BJ (cell line): ENCODE measurements around the gene DUSP10. TPM values are rescaled to one million over a fixed set of nuclear protein-coding genes. Genes with fewer than 3 reads are reported as not detected.
A peak's percentile ranks its signal among the peaks of the same experiment; 100 is the strongest.

Experiments used
- CTCF ChIA-PET: fragments of 350-600 bp; formaldehyde crosslinking; extraction: SDS; loops from one replicate; lab custom pipeline; 2021; ENCODE audit warnings: antibody characterized with exemption, inconsistent platforms; lab: Yijun Ruan, JAX
- POLR2A ChIA-PET: fragments of 300-600 bp; sonication (Branson Sonifier 250); formaldehyde crosslinking; extraction: SDS; loops from one replicate; lab custom pipeline; 2021; ENCODE audit warnings: antibody characterized with exemption; lab: Charles Lee
- DNase-seq: peaks from one replicate; pipeline ENCODE4 v3.0.0-alpha.2; 2011; ENCODE audit warnings: low read depth
- H3K27me3 ChIP-seq: 2 replicates; pipeline ENCODE4 v1.6.0; 2011; ENCODE audit warnings: low read length; ENCODE audit not compliant: control insufficient read depth, insufficient read depth
- H3K36me3 ChIP-seq: 2 replicates; pipeline ENCODE4 v1.5.1; 2011; ENCODE audit warnings: low read length; ENCODE audit not compliant: control insufficient read depth, insufficient read depth
- H3K4me3 ChIP-seq: 2 replicates; pipeline ENCODE4 v1.5.1; 2011; ENCODE audit warnings: low read depth, mild to moderate bottlenecking, control low read depth, low read length
- CTCF ChIP-seq: IDR thresholded peaks from 2 replicates; pipeline ENCODE4 v1.5.1; 2011; ENCODE audit warnings: low read depth, mild to moderate bottlenecking, control low read depth, inconsistent platforms, low read length, moderate library complexity; ENCODE audit not compliant: insufficient read depth
- polyA plus RNA-seq: library from polyadenylated mRNA; depleted of rRNA; stranded (reverse); fragments of >200 nt; gene quantifications from 2 replicates; pipeline ENCODE4 v1.2.3, GENCODE V29; 2011

DUSP10 gene
- polyA plus RNA-seq, 1 experiment = 16.1 TPM

- TF ChIP-seq CTCF = 0 out of 2 replicates have a peak, but pooled peaks have one; percentile 2
- ChIA-PET POLR2A (no interaction called here), CTCF (interaction anchor here (1.5 to 2.3 kb wide), 2 partner anchors 180 to 246 kb away, joined by 3 to 7 read pairs; no protein-coding TSS in a partner anchor)
- Histone ChIP-seq H3K36me3 (no peaks in the 10 kb centered on the region), H3K27me3 (no peaks in the 10 kb centered on the region), H3K4me3 (no peak overlapping the region)
- no peak for DNase-seq
Measured at GRCh38 chr1:221723018-221723847, 18.7 kb downstream of the DUSP10 start.

GRCh38 chr1:221722254-221723017, 19.5 kb downstream of the DUSP10 start:
- Histone ChIP-seq H3K4me3 (no peak overlapping the region), H3K27me3 (no peaks in the 10 kb centered on the region), H3K36me3 (no peaks in the 10 kb centered on the region)
- CTCF ChIA-PET = interaction anchor here (1.5 to 2.3 kb wide), 2 partner anchors 179 to 245 kb away, joined by 3 to 7 read pairs; no protein-coding TSS in a partner anchor
- no peak for DNase-seq
- POLR2A ChIA-PET = no interaction called here
- no peak for TF ChIP-seq CTCF

GRCh38 chr1:221720545-221720944, 21.3 kb downstream of the DUSP10 start:
- TF ChIP-seq CTCF = no peak
- POLR2A ChIA-PET = no interaction called here

GRCh38 chr1:221719987-221720386, 21.9 kb downstream of the DUSP10 start:
- DNase-seq = no peak
- TF ChIP-seq CTCF = no peak
- Histone ChIP-seq H3K4me3 (no peak overlapping the region), H3K36me3 (no peaks in the 10 kb centered on the region; the same call in none of the 2 replicates), H3K27me3 (no peaks in the 10 kb centered on the region)
- ChIA-PET CTCF (interaction anchor here (2.4 kb wide), 1 partner anchor 18 kb away, joined by 5 read pairs; no protein-coding TSS in a partner anchor), POLR2A (no interaction called here)

More at GRCh38 chr1:221720545-221720944, 21.3 kb downstream of the DUSP10 start:
- Histone ChIP-seq H3K36me3 (no peaks in the 10 kb centered on the region; the same call in none of the 2 replicates), H3K4me3 (no peak overlapping the region), H3K27me3 (no peaks in the 10 kb centered on the region)
- no peak for DNase-seq
- CTCF ChIA-PET = interaction anchor here (0.9 to 2.3 kb wide), 2 partner anchors 177 to 243 kb away, joined by 3 to 7 read pairs; no protein-coding TSS in a partner anchor
